Esophagus squamous epithelium (tissue), 5 donors: ENCODE results near the gene SEPHS2. TPM values are rescaled to one million over a fixed set of nuclear protein-coding genes. Genes with fewer than 3 reads are reported as not detected.

Experiments used
- DNase-seq: peaks from one replicate; lab custom pipeline; 2025; lab: John Stamatoyannopoulos, UW
- H3K27ac ChIP-seq, 4 donors: fragments of 200-600 bp; sonication (generic); one replicate each; pipeline ENCODE4 v1.5.1; 2016 to 2019; ENCODE audit warnings: mild to moderate bottlenecking in 1 of 4
- H3K27me3 ChIP-seq, 4 donors: fragments of 200-600 bp; sonication (generic); 1 replicate in 3 of 4; 2 replicates in 1 of 4; pipeline versions ENCODE4 v1.5.1 to v1.6.0; 2017 to 2021; ENCODE audit warnings: antibody characterized with exemption in 1 of 4
- H3K36me3 ChIP-seq, 3 donors: fragments of 200-600 bp; sonication (generic); one replicate each; pipeline ENCODE4 v1.5.1; 2016 to 2019
- H3K4me1 ChIP-seq, 3 donors: fragments of 200-600 bp; sonication (generic); one replicate each; pipeline ENCODE4 v1.5.1; 2017 to 2019
- H3K4me3 ChIP-seq, 4 donors: fragments of 200-600 bp; sonication (generic); 1 replicate in 3 of 4; 2 replicates in 1 of 4; pipeline ENCODE4 v1.5.1; 2016 to 2019; ENCODE audit warnings: mild to moderate bottlenecking in 2 of 4, moderate library complexity in 1 of 4
- H3K9me3 ChIP-seq, 3 donors: fragments of 200-600 bp; sonication (generic); one replicate each; pipeline ENCODE4 v1.5.1; 2016 to 2019
- POLR2A ChIP-seq, 4 donors: fragments of 450-650 bp; IDR thresholded peaks; one replicate each; pipeline ENCODE4 v1.6.1; 2017; ENCODE audit warnings: antibody characterized with exemption in 4 of 4, mild to moderate bottlenecking in 4 of 4, moderate library complexity in 3 of 4
- WGBS, 2 donors: methylation state at CpG; one replicate each; pipeline ENCODE4 v1.1.5; 2018; 5-methylcytosine and 5-hydroxymethylcytosine counted together
- intact Hi-C: fragments of 100-400 bp; cut with DNase I; formaldehyde crosslinking; loops from one replicate; pipeline ENCODE4 v1.15.0; 2022
- total RNA-seq, 4 donors: library from RNA; depleted of rRNA; stranded (reverse); fragments of >200 nt; gene quantifications; one replicate each; pipeline ENCODE4 v1.1.0, GENCODE V29; 2016
- TF ChIP-seq, protein P1 (sequence below), 6 experiments: fragments of 450-650 bp in 4 of 6; fragments of 200-600 bp in 2 of 6; sonication (generic) in 2 of 6; IDR thresholded peaks; one replicate each; pipeline ENCODE4 v1.5.1; 2016 to 2019; ENCODE audit warnings: antibody characterized with exemption in 6 of 6, mild to moderate bottlenecking in 4 of 6, moderate library complexity in 4 of 6
- donor health status: DM: yes; HTN: yes; CAD: no.

Gene SEPHS2
- total RNA-seq, 4 donors from 2014 or later: 17.7 to 23.5 (median 19.7) TPM

DNA sequence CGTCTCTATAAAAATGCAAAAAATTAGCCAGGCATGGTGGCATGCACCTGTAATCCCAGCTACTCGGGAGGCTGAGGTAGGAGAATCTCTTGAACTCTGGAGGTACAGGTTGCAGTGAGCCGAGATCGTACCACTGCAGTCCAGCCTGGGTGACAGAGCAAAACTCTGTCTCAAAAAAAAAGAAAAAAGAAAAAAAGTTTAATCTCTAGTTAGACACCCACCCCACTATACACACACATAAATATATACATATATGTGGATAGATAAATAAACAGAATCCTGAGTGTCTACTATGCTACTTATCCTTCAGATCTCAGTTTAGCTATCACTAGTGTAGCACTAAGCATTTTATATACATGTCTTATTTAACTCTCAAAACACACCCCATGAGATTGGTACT, 45.6 kb upstream of the SEPHS2 start:
- no peak for TF ChIP-seq POLR2A (IDR thresholded peaks at IDR 0.05)
- TF ChIP-seq, protein P1, sequence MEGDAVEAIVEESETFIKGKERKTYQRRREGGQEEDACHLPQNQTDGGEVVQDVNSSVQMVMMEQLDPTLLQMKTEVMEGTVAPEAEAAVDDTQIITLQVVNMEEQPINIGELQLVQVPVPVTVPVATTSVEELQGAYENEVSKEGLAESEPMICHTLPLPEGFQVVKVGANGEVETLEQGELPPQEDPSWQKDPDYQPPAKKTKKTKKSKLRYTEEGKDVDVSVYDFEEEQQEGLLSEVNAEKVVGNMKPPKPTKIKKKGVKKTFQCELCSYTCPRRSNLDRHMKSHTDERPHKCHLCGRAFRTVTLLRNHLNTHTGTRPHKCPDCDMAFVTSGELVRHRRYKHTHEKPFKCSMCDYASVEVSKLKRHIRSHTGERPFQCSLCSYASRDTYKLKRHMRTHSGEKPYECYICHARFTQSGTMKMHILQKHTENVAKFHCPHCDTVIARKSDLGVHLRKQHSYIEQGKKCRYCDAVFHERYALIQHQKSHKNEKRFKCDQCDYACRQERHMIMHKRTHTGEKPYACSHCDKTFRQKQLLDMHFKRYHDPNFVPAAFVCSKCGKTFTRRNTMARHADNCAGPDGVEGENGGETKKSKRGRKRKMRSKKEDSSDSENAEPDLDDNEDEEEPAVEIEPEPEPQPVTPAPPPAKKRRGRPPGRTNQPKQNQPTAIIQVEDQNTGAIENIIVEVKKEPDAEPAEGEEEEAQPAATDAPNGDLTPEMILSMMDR (IDR thresholded peaks at IDR 0.05): no peak
- peaks cover 0 to 6% (median 0%) of the 10 kb centered on the region in 4 donors for H3K27me3 ChIP-seq
- H3K9me3 ChIP-seq: no peaks in the 10 kb centered on the region
- intact Hi-C loops: no loop called here
- 82 to 84% methylated on average over 3 to 4 of the region's 4 CpGs for WGBS, 2 donors
- H3K4me3 ChIP-seq: no peak overlapping the region
- no peak for DNase-seq
- peaks cover 0 to 33% (median 0%) of the 10 kb centered on the region in 3 donors for H3K4me1 ChIP-seq
- no peaks in the 10 kb centered on the region for H3K36me3 ChIP-seq
- no peak overlapping the region for H3K27ac ChIP-seq

DNA sequence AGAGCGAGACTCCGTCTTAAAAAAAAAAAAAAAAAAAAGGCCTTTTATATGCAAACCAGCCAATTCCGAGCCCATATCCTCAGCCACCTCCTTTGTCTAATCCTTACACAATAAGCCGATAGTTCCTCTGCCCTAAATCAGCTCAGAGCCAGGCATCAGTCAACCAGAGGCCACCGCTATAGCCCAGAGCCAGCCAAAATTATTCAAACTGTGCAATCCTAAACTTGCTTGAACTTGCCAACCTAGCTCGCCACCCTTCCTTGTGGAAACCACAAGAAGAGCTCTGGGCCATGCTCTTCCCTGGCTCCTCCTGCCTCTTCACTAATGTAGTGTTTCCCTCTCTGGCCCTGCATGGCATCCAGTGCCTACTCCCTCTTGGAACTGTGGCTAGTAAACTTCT, 44.5 kb upstream of the SEPHS2 start:
- no peak for DNase-seq
- Histone ChIP-seq H3K9me3 (no peaks in the 10 kb centered on the region), H3K4me1 (peaks cover 0 to 33% (median 0%) of the 10 kb centered on the region in 3 donors), H3K27ac (peak overlapping the region in 2 of 4 donors; percentile 17 to 19), H3K4me3 (no peak overlapping the region), H3K36me3 (no peaks in the 10 kb centered on the region), H3K27me3 (peaks cover 0 to 2% (median 0%) of the 10 kb centered on the region in 4 donors)
- WGBS, 2 donors: 26 to 45% methylated on average over 6 of the region's 6 CpGs
- TF ChIP-seq, protein P1 (IDR thresholded peaks at IDR 0.05): no peak
- TF ChIP-seq POLR2A (IDR thresholded peaks at IDR 0.05): no peak
- intact Hi-C loops: no loop called here

DNA sequence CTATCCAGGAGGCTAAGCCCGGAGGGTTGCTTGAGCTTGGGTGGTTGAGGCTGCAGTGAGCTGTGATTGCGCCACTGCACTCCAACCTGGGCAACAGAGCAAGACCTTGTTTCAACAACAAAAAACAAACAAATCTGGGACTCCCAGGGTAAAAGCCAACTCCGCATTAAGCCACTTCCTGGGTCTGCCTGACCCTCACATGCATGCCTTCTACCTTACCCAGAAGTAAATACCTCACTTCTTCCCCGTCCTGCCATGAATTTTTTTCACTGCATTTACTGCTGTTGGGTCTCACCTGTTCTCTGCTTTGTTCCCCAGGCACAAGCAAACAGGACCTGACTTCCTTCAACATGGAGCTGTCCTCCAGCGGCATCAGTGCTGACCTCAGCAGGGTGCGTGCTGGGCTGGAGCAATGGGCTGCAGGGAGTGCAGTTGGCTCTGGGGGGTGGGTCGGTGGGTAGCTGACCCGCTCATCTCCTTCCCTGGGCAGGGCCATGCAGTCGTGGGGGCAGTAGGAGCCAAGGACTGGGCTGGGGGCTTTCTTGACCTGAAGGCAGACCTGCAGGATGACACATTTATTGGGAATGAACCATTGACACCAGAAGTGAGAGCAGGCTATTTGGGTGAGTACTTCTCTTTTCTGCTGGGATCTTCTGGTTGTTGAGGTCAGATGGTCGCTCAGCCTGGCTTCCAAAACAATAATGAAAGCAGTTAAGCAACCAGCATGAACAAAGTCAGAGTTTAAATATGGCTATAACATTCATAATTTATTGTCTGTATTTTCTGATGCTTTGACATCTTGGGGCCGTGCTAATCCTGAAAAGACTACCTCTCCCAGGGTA, 43.3 kb upstream of the SEPHS2 start:
- H3K9me3 ChIP-seq: no peaks in the 10 kb centered on the region
- TF ChIP-seq, protein P1 (IDR thresholded peaks at IDR 0.05): no peak
- no peak for TF ChIP-seq POLR2A (IDR thresholded peaks at IDR 0.05)
- 62 to 76% methylated on average over 6 to 8 of the region's 11 CpGs for WGBS, 2 donors
- H3K27ac ChIP-seq: no peak overlapping the region
- intact Hi-C loops: no loop called here
- peaks cover 0 to under 1% (median 0%) of the 10 kb centered on the region in 4 donors for H3K27me3 ChIP-seq
- H3K4me3 ChIP-seq: no peak overlapping the region
- peaks cover 0 to 33% (median 0%) of the 10 kb centered on the region in 3 donors for H3K4me1 ChIP-seq
- no peaks in the 10 kb centered on the region for H3K36me3 ChIP-seq
- DNase-seq: no peak

DNA sequence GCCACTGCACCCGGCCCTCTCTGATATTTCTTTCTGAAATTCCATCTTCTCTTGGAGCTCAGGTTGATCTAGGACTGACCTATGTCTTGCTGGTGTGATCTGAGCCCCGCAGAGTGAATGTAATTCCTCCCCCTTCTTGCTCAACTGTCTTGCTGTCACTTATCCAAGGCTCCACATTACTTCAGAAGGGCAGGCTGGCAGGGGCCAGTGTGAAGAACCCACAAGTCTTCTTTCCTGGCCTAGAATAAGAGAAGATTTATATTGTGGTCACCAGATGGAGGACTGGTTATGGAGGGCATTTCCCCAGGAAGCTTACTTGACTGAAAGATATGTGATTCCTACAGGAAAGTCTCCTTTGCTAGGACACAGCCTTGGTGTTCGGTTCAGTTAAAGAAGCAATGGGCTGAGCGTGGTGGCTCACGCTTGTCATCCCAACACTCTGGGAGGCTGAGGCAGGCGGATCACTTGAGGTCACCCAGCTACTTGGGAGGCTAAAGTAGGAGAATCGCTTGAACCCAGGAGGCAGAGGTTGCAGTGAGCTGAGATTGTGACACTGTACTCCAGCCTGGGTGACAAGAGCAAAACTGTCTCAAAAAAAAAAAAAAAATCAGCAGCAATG, 40.3 kb upstream of the SEPHS2 start:
- TF ChIP-seq POLR2A (IDR thresholded peaks at IDR 0.05): no peak
- TF ChIP-seq, protein P1 (IDR thresholded peaks at IDR 0.05): no peak
- Histone ChIP-seq H3K27ac (no peak overlapping the region), H3K36me3 (no peaks in the 10 kb centered on the region), H3K9me3 (no peaks in the 10 kb centered on the region), H3K4me1 (peaks cover 0 to 20% (median 0%) of the 10 kb centered on the region in 3 donors), H3K27me3 (peaks cover 0 to 4% (median 0%) of the 10 kb centered on the region in 4 donors), H3K4me3 (no peak overlapping the region)
- intact Hi-C loops: no loop called here
- DNase-seq: no peak
- 73 to 90% methylated on average over 6 to 7 of the region's 7 CpGs for WGBS, 2 donors

DNA sequence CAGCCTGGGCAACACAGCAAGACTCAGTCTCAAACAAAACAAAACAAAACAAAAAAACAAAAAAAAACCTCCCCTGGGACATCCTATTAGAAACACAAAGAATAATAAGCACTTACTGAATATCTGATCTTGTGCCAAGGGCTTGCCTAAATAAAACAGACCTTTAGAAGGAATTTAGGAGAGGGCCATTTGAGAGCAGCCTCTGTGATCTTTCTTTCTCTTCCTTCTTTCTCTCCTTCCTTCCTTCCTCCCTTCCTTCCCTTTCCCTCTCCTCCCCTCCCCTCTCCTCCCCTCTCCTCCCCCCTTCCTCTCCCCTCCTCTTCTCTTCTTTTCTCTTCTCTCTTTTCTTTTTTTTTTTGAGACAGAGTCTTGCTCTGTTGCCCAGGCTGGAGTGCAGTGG, 39.2 kb upstream of the SEPHS2 start:
- Histone ChIP-seq H3K27ac (no peak overlapping the region), H3K27me3 (peaks cover 0 to 4% (median 0%) of the 10 kb centered on the region in 4 donors), H3K4me1 (peaks cover 0 to 9% (median 0%) of the 10 kb centered on the region in 3 donors), H3K4me3 (no peak overlapping the region), H3K36me3 (no peaks in the 10 kb centered on the region), H3K9me3 (no peaks in the 10 kb centered on the region)
- intact Hi-C loops: no loop called here
- DNase-seq: no peak
- TF ChIP-seq, protein P1 (IDR thresholded peaks at IDR 0.05): no peak
- no peak for TF ChIP-seq POLR2A (IDR thresholded peaks at IDR 0.05)
